Peyer's patch (tissue), 4 donors: ENCODE results near the gene CCT7.

ENCODE experiments used
- POLR2A ChIP-seq, 2 donors: fragments of 450-650 bp; IDR thresholded peaks; one replicate each; pipeline ENCODE4 v1.5.1; 2017; ENCODE audit warnings: antibody characterized with exemption in 2 of 2, mild to moderate bottlenecking in 2 of 2, moderate library complexity in 2 of 2
- TF ChIP-seq, protein P1 (sequence below), 6 experiments: fragments of 450-650 bp in 4 of 6; fragments of 200-600 bp in 2 of 6; sonication (generic) in 1 of 6; IDR thresholded peaks; one replicate each; pipeline ENCODE4 v1.5.1; 2017 to 2019; ENCODE audit warnings: antibody characterized with exemption in 6 of 6, mild to moderate bottlenecking in 3 of 6, moderate library complexity in 1 of 6

DNA sequence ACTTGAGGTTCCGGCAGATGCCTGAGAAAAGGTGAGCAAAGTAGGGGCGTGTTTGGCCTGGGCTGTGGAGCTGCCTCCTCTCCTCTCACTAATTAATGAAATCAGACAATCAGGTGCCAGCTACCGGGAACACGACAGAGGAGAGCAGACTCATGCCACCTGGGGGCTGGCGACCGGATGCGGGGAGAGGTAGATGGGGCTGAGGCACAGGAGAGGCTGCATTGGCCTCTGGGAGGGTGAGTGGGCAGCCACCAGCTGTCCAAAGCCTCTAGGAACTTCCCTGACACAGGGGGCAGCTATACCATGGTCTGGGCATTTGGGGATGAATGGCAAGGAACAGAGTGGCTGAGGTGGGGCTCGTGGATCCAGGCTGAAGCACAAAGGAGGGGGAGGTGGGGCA, 25.2 kb downstream of the CCT7 start:
- TF ChIP-seq POLR2A (IDR thresholded peaks at IDR 0.05) = no peak
- TF ChIP-seq, protein P1, sequence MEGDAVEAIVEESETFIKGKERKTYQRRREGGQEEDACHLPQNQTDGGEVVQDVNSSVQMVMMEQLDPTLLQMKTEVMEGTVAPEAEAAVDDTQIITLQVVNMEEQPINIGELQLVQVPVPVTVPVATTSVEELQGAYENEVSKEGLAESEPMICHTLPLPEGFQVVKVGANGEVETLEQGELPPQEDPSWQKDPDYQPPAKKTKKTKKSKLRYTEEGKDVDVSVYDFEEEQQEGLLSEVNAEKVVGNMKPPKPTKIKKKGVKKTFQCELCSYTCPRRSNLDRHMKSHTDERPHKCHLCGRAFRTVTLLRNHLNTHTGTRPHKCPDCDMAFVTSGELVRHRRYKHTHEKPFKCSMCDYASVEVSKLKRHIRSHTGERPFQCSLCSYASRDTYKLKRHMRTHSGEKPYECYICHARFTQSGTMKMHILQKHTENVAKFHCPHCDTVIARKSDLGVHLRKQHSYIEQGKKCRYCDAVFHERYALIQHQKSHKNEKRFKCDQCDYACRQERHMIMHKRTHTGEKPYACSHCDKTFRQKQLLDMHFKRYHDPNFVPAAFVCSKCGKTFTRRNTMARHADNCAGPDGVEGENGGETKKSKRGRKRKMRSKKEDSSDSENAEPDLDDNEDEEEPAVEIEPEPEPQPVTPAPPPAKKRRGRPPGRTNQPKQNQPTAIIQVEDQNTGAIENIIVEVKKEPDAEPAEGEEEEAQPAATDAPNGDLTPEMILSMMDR (IDR thresholded peaks at IDR 0.05) = no peak
